Sciatic nerve (tissue), 2 donors: Measurements from ENCODE around the gene FAM114A1. TPM values are rescaled to one million over a fixed set of nuclear protein-coding genes. Genes with fewer than 3 reads are reported as not detected.

Experiments used
- ATAC-seq: fragments of 200-7000 bp; cut with Tn5 transposase; one replicate; pipeline ENCODE4 v1.9.1; 2020; ENCODE audit warnings: mild to moderate bottlenecking, moderate library complexity
- DNase-seq: peaks from one replicate; pipeline ENCODE4 v3.0.0-alpha.2; 2020; ENCODE audit warnings: low spot score
- intact Hi-C: fragments of 100-400 bp; cut with DNase I; formaldehyde crosslinking; loops from one replicate; pipeline ENCODE4 v1.14.2; 2022
- total RNA-seq: library from RNA; stranded (reverse); fragmentation: NEBNext Ultra II Directional; extraction: Animal tissue kit (Norgen Biotek cat#: 25700); gene quantifications from one replicate; pipeline ENCODE4 v1.2.1, GENCODE V29; 2021
- donor health status: DM: no; HTN: no; CAD: no.
- donor health status: DM: no; HTN: no; CAD: no.

FAM114A1 gene
- total RNA-seq = 92.9 TPM

- peak; percentile 95 for ATAC-seq
- intact Hi-C loops = no loop called here
Observed at GRCh38 chr4:38867478-38868058, at the start of gene FAM114A1. TSS of gene FAM114A1 (plus strand) at chr4:38867806. CDS start at chr4:38878079, 10,273 bp downstream.

GRCh38 chr4:38818441-38818976 lies 49.1 kb upstream of the FAM114A1 start:
- ATAC-seq = no peak
- no peak for DNase-seq
- intact Hi-C loops = no loop called here

More at GRCh38 chr4:38867478-38868058, at the start of gene FAM114A1:
- peak; percentile 90 for DNase-seq

DNA sequence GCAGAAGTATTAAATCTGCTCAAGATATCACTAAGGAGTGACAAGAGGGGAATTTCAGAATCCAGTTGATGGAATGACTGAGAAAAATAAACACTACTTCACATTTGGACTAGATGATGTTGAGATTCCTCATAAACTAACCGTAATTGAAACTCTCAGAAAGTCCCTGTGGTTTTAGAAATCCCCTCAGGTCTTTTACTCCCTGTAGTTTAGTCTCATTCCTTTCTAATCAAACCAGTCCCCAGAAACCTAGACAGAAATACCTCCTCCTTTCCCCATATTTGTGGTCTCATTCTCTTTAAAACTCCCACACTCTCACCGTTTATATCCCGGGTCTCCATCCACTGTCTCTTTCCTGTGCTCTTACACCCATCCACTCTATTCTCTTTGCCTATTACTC lies 48.0 kb upstream of the FAM114A1 start:
- intact Hi-C loops = no loop called here
- ATAC-seq (no peak), DNase-seq (no peak)

- ATAC-seq = no peak
- no peak for DNase-seq
- intact Hi-C loops = no loop called here
Observed at GRCh38 chr4:38820329-38821061, 47.1 kb upstream of the FAM114A1 start.

- ATAC-seq (no peak), DNase-seq (no peak)
- intact Hi-C loops = no loop called here
Observed at GRCh38 chr4:38821739-38822138, 45.9 kb upstream of the FAM114A1 start.

DNA sequence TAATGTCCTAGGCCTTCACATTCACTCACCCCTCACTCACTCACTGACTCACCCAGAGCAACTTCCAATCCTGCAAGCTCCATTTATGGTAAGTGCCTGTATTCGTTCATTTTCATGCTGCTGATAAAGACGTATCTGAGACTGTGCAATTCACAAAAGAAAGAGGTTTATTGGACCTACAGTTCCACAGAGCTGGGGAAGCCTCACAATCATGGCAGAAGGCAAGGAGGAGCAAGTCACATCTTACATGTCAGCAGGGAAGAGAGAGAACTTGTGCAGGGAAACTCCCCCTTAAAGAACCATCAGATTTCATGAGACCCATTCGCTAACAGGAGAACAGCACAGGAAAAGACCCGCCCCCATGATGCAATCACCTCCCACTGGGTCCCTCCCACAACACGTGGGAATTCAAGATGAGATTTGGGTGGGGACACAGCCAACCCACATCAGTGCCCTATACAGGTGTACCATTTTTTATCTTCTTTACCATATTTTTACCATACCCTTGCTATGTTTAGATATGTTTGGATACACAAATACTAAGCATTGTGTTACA lies 44.8 kb upstream of the FAM114A1 start:
- no peak for DNase-seq
- intact Hi-C loops = no loop called here
- ATAC-seq = no peak

GRCh38 chr4:38823766-38824165 lies 43.8 kb upstream of the FAM114A1 start:
- ATAC-seq = no peak
- DNase-seq = no peak
- intact Hi-C loops = no loop called here

DNA sequence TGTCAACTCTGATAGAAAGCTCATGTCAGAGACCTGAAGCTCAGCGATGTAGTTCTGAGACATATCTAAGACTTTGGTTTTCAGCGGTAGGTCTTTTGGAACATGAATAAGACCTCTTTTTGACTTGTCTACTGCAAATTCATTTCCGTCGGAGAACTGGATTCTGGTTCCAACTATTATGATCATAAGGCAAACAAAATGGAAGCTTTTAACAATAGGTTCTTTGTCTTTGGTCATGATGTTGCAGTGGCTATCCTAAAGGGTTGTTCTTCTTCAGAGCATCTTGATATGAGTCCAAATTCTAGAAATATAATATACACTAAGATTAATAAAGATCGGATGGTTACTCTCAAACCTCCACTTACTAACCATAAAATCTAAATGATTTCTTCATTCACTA lies 38.4 kb upstream of the FAM114A1 start:
- DNase-seq (no peak), ATAC-seq (no peak)
- intact Hi-C loops = no loop called here

- ATAC-seq = no peak
- DNase-seq = no peak
- intact Hi-C loops = no loop called here
Observed at GRCh38 chr4:38831653-38832052, 36.0 kb upstream of the FAM114A1 start.

DNA sequence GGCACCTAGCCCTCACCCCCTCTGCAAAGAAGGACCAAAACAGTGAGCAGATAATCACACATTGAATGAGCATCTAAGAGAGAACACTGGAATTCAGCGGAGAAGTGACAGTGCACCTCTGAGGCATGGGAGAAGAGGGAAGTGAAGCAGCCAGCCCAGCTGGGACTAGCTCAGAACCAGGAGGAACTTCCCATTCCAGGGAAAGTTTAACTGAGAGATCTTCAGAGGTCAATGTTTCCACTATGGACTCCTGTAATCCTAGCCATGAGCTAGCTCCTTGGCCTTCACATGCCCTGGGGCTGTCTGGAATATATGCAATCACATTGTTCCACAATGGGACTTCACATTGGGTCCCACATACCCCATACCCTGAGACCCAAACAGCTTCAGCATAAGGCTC lies 35.4 kb upstream of the FAM114A1 start:
- intact Hi-C loops = no loop called here
- ATAC-seq (no peak), DNase-seq (no peak)

DNA sequence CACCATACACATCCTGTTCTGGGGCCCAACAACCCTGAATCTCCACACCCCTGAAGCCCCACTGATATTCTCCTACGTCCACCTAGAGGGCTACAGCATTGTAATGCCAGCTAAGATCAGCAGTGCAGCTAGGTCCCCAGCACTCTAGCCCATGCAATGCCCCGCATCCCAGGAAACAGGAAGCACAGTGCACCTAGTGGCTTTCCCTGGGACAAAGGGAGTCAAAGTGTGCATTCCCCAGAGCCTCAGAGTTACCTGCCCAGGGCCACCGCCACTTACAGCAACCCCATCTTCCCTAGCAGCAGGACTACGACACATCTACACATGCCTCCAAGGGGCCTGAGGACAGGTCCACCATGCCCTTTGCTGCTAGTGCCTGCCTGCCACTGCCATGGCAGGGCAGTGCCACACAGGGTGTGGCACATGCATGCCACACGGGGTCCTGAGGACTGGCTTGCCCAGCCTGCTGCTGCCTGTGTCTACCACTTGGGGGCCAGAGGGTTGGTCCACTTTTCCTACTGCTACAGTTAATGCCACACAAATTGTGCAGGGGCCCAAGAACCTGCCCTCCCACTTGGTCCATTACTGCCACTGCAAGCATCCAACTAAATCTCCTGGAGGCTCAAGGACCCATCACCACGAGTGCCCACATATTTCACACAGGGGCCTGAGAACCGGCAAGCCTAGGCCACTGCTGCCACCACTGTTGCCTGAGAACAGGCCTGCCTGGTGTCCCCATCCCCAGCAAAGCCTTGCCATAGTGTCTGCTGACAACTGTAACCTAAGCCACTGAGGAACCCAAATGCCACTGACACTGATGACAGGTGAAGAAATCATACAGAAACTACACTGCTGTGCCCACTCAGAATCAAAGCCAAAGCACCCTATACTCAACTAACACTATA lies 34.7 kb upstream of the FAM114A1 start:
- ATAC-seq (no peak), DNase-seq (no peak)
- intact Hi-C loops = no loop called here

- ATAC-seq = no peak
- no peak for DNase-seq
- intact Hi-C loops = no loop called here
Observed at GRCh38 chr4:38834570-38834969, 33.0 kb upstream of the FAM114A1 start.

DNA sequence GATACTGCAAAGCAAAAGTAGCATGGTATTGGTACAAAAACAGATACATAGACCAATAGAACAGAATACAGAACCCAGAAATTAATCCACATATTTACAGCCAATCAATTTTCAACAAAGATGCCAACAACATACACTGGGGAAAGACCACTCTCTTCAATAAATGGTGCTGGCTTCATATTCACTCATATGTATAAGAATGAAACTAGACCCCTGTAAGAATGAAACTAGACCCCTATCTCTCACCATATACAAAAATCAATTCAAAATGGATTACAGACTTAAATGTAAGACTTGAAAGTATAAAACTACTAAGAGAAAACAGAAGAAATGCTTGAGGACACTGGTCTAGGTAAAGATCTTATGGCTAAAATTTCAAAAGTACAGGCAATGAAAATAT lies 30.3 kb upstream of the FAM114A1 start:
- DNase-seq (no peak), ATAC-seq (no peak)
- intact Hi-C loops = no loop called here

DNA sequence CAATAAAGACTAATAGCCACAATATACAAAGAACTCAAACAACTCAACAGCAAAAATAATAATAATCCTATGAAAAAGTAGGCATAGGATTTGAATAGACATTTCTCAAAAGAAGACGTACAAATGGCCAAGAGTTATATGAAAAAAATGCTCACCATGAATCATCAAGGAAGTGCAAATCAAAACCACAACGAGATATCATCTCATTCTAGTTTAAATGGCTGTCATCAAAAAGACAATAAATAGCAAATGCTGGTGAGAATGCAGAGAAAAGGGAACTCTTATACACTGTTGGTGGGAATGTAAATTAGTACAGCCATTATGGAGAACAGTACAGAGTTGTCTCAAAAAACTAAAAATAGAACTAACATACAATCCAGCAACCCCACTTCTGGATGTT lies 29.8 kb upstream of the FAM114A1 start:
- no peak for ATAC-seq
- intact Hi-C loops = no loop called here
- DNase-seq = no peak

DNA sequence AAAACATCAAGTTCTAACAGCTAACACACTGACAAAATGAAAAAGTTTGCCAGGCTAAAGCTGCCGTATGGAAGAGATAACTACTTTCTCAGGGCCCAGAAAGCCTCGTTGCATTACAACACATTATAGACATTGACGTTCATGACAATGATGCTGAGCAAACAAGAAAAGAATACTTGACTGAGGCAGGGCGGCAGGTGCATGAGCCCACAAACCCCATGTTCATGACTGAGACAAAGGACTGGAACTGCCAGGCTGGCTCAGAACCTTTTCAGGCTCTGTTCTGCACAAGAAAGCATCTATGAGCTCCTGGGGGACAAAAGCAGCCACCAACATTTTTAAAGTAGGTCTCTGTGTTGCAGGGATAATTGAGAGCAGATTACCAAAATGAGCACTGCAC lies 24.6 kb upstream of the FAM114A1 start:
- ATAC-seq (no peak), DNase-seq (no peak)
- intact Hi-C loops = no loop called here

- intact Hi-C loops = no loop called here
- no peak for ATAC-seq
- DNase-seq = no peak
Observed at GRCh38 chr4:38846015-38846414, 21.6 kb upstream of the FAM114A1 start.

DNA sequence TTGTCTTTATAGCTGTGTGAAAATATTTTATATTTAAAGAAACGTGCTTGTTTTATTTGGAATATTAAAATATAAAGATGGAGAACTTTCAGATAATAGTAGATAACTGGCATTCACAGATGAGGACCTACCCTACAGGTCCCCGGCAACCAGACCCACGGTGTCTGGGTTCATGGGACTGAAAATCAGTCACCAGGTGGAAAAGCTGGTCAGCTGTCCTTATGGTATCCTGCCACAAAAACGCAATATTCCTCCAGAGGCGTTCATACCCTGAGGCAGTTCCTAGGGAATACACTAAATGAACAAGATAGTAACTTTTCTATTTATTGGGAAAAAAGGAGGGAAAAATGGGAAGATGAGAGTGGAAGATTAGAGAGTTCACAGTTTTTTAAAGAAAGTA lies 12.1 kb upstream of the FAM114A1 start:
- intact Hi-C loops = no loop called here
- ATAC-seq = no peak

GRCh38 chr4:38856046-38856445 lies 11.6 kb upstream of the FAM114A1 start:
- intact Hi-C loops = no loop called here
- ATAC-seq = peak; percentile 23

More for the DNA sequence above, 12.1 kb upstream of the FAM114A1 start:
- DNase-seq = no peak

More at GRCh38 chr4:38856046-38856445, 11.6 kb upstream of the FAM114A1 start:
- DNase-seq = no peak
